ENCODE data around the gene SNX6. TPM values are rescaled to one million over a fixed set of nuclear protein-coding genes. Genes with fewer than 3 reads are reported as not detected.
A peak's percentile ranks its signal among the peaks of the same experiment; 100 is the strongest.

The SNX6 gene
- total RNA-seq, 1 donor from 2014 or later = 80.0 TPM

DNA sequence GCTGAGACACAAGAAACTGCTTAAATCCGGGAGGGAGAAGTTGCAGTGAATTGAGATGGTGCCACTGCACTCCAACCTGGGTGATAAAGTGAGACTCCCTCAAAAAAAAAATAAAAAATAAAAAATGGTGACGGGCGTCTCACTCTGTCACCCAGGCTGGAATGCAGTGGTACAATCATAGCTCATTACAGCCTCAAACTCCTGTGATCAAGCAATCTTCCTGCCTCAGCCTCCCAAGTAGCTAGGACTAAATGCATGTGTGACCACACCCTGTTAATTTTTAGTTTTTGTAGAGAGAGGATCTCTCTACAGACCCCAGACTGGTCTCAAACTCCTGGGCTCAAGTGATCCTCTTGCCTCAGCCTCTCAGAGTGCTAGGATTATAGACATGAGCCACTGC is 9.1 kb downstream of the SNX6 start:
- H3K4me3 Mint-ChIP-seq (ENCODE audit: unreplicated experiment) = no peak overlapping the region
- H3K27ac Mint-ChIP-seq (ENCODE audit: unreplicated experiment) = no peak overlapping the region
- H3K27me3 Mint-ChIP-seq (ENCODE audit: unreplicated experiment) = no peaks in the 10 kb centered on the region
- H3K4me1 Mint-ChIP-seq (ENCODE audit: unreplicated experiment) = peaks cover 15% of the 10 kb centered on the region
- TF ChIP-seq, protein P1, sequence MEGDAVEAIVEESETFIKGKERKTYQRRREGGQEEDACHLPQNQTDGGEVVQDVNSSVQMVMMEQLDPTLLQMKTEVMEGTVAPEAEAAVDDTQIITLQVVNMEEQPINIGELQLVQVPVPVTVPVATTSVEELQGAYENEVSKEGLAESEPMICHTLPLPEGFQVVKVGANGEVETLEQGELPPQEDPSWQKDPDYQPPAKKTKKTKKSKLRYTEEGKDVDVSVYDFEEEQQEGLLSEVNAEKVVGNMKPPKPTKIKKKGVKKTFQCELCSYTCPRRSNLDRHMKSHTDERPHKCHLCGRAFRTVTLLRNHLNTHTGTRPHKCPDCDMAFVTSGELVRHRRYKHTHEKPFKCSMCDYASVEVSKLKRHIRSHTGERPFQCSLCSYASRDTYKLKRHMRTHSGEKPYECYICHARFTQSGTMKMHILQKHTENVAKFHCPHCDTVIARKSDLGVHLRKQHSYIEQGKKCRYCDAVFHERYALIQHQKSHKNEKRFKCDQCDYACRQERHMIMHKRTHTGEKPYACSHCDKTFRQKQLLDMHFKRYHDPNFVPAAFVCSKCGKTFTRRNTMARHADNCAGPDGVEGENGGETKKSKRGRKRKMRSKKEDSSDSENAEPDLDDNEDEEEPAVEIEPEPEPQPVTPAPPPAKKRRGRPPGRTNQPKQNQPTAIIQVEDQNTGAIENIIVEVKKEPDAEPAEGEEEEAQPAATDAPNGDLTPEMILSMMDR (IDR thresholded peaks at IDR 0.05) = no peak
- peaks cover 35% of the 10 kb centered on the region for H3K36me3 Mint-ChIP-seq (ENCODE audit: unreplicated experiment)
- no peaks in the 10 kb centered on the region for H3K9me3 Mint-ChIP-seq (ENCODE audit: unreplicated experiment)
- DNase-seq (ENCODE audit: extremely low spot score, unreplicated experiment) = peak; percentile 6

DNA sequence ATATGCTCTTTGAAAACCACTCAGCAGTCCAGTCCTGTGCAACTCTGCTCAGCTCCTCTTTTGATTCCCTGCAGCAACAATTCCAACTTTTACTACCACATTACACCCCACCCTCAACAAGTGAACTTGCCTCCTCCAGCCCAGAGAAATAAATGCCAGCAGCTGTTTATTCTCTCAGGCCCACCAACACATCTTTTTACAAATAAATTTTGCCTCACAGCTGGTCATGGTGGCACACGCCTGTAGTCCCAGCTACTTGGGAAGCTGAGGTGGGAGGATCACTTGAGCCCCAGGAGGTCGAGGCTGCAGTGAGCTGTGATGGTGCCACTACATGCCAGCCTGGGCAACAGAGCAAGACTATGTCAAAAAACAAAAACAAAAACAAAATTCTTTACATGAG is 9.8 kb downstream of the SNX6 start:
- no peaks in the 10 kb centered on the region for H3K9me3 Mint-ChIP-seq (ENCODE audit: unreplicated experiment)
- DNase-seq (ENCODE audit: extremely low spot score, unreplicated experiment) = peak; percentile 11
- no peak overlapping the region for H3K4me3 Mint-ChIP-seq (ENCODE audit: unreplicated experiment)
- TF ChIP-seq, protein P1 (IDR thresholded peaks at IDR 0.05) = no peak
- H3K36me3 Mint-ChIP-seq (ENCODE audit: unreplicated experiment) = peaks cover 35% of the 10 kb centered on the region
- H3K27me3 Mint-ChIP-seq (ENCODE audit: unreplicated experiment) = no peaks in the 10 kb centered on the region
- H3K27ac Mint-ChIP-seq (ENCODE audit: unreplicated experiment) = no peak overlapping the region
- peaks cover 15% of the 10 kb centered on the region for H3K4me1 Mint-ChIP-seq (ENCODE audit: unreplicated experiment)

DNA sequence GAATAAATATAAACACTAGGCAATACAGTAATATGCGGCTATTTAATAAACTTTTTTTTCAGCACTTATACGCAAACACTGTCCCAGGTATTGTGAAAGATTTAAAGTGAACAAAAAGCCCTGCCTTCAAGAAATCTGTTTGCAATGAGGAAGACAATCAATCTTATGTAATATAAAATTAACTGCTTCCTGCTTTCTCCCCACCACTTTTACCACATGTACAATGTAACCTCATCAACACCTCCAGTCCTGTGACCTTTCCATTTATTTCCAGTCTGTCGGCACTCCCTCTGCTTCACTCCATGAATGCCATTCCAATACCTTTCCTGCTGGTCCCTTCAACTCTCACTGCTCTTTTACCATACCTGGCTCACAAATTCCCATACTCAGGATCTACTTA is 10.5 kb downstream of the SNX6 start:
- no peak overlapping the region for H3K27ac Mint-ChIP-seq (ENCODE audit: unreplicated experiment)
- H3K4me1 Mint-ChIP-seq (ENCODE audit: unreplicated experiment) = peaks cover 15% of the 10 kb centered on the region
- no peak overlapping the region for H3K4me3 Mint-ChIP-seq (ENCODE audit: unreplicated experiment)
- TF ChIP-seq, protein P1 (IDR thresholded peaks at IDR 0.05) = no peak
- H3K9me3 Mint-ChIP-seq (ENCODE audit: unreplicated experiment) = no peaks in the 10 kb centered on the region
- peaks cover 37% of the 10 kb centered on the region for H3K36me3 Mint-ChIP-seq (ENCODE audit: unreplicated experiment)
- no peaks in the 10 kb centered on the region for H3K27me3 Mint-ChIP-seq (ENCODE audit: unreplicated experiment)
- DNase-seq (ENCODE audit: extremely low spot score, unreplicated experiment) = no peak

DNA sequence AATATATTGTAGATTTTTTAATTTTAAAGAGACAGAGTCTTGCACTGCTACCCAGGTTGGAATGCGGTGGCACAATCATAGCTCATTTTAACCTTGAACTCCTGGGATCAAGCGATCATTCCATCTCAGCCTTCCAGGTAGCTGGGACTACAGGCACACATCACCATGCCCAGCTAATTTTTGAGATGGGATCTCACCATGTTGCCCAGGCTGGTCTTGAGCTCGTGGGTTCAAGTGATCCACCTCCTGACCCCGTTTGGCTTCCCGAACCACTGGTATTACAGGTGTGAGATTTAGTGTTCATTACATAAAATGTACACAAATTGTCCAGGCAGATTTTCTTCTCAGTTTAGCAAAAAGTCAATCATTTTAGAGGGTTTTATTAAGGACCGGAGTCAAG is 13.6 kb downstream of the SNX6 start:
- Mint-ChIP-seq H3K4me3 (ENCODE audit: unreplicated experiment) (no peak overlapping the region), H3K9me3 (ENCODE audit: unreplicated experiment) (no peaks in the 10 kb centered on the region), H3K36me3 (ENCODE audit: unreplicated experiment) (peaks cover 24% of the 10 kb centered on the region), H3K4me1 (ENCODE audit: unreplicated experiment) (peaks cover 9% of the 10 kb centered on the region), H3K27me3 (ENCODE audit: unreplicated experiment) (no peaks in the 10 kb centered on the region), H3K27ac (ENCODE audit: unreplicated experiment) (no peak overlapping the region)
- peak; percentile 7 for DNase-seq (ENCODE audit: extremely low spot score, unreplicated experiment)
- TF ChIP-seq, protein P1 (IDR thresholded peaks at IDR 0.05) = no peak

DNA sequence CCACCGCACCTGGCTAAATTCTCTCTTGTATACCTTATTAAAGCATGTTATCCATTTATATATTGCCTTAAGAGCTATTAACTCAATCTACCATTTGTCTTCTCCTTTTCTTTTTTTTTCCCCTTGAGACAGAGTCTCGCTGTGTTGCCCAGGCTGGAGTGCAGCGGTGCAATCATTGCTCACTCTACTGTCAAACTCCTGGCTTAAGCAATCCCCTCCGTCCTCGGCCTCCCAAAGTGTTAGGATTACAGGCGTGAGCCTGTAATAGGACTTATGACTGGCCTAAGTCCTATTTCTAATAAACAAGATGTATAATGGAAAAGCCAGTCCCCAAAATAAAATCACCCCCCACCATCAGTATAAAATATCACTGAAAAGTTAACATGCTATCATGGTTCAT is 14.4 kb downstream of the SNX6 start:
- Mint-ChIP-seq H3K4me1 (ENCODE audit: unreplicated experiment) (peaks cover 6% of the 10 kb centered on the region), H3K27me3 (ENCODE audit: unreplicated experiment) (no peaks in the 10 kb centered on the region), H3K4me3 (ENCODE audit: unreplicated experiment) (no peak overlapping the region), H3K27ac (ENCODE audit: unreplicated experiment) (peak overlapping the region; percentile 1), H3K36me3 (ENCODE audit: unreplicated experiment) (peaks cover 21% of the 10 kb centered on the region), H3K9me3 (ENCODE audit: unreplicated experiment) (no peaks in the 10 kb centered on the region)
- TF ChIP-seq, protein P1 (IDR thresholded peaks at IDR 0.05) = no peak
- DNase-seq (ENCODE audit: extremely low spot score, unreplicated experiment) = peak; percentile 32

All from osteocyte (in vitro differentiated cells).